Mucosa of descending colon (tissue), 3 donors: ENCODE measurements around the gene WDR38. TPM values are rescaled to one million over a fixed set of nuclear protein-coding genes. Genes with fewer than 3 reads are reported as not detected.

Experiments
- ATAC-seq: fragments of 200-7000 bp; cut with Tn5 transposase; one replicate; pipeline ENCODE4 v1.9.1; 2020; ENCODE audit warnings: mild to moderate bottlenecking, moderate library complexity
- DNase-seq, 3 donors: peaks; one replicate each; pipeline ENCODE4 v3.0.0-alpha.2; 2020
- H3K36me3 ChIP-seq: fragments of 200-600 bp; one replicate; pipeline ENCODE4 v1.8.0; 2021; ENCODE audit warnings: low read depth, mild to moderate bottlenecking
- H3K4me1 ChIP-seq: fragments of 200-600 bp; one replicate; pipeline ENCODE4 v1.8.0; 2021; ENCODE audit warnings: low read depth, mild to moderate bottlenecking
- H3K4me3 ChIP-seq: fragments of 200-600 bp; one replicate; pipeline ENCODE4 v1.8.0; 2021; ENCODE audit warnings: mild to moderate bottlenecking
- H3K9me3 ChIP-seq: fragments of 200-600 bp; one replicate; pipeline ENCODE4 v1.8.0; 2021; ENCODE audit warnings: mild to moderate bottlenecking
- intact Hi-C, 2 donors: fragments of 100-400 bp; cut with DNase I in 1 of 2; cut with micrococcal nuclease in 1 of 2; formaldehyde crosslinking; loops; one replicate each; pipeline versions ENCODE4 v1.11.0 to v1.11.1; 2022; cut with DNase I, micrococcal nuclease
- total RNA-seq, 3 donors: library from RNA; stranded (reverse); fragmentation: NEBNext Ultra II Directional in 2 of 3; extraction: Animal tissue kit (Norgen Biotek cat#: 25700) in 2 of 3; gene quantifications; one replicate each; pipeline versions ENCODE4 v1.2.1 to v1.2.4, GENCODE V29; 2021 to 2023
- TF ChIP-seq, protein P1 (sequence below): fragments of 200-600 bp; IDR thresholded peaks from one replicate; pipeline ENCODE4 v1.8.0; 2022; ENCODE audit warnings: antibody characterized with exemption, mild to moderate bottlenecking
- donor health status: DM: no; HTN: no; CAD: no; lungs with moderate emphysema.
- donor health status: DM: no; HTN: no; CAD: no.
- donor health status: DM: no; HTN: yes; CAD: no.

Gene WDR38
- total RNA-seq, 3 donors from 2014 or later, result not detected

DNA sequence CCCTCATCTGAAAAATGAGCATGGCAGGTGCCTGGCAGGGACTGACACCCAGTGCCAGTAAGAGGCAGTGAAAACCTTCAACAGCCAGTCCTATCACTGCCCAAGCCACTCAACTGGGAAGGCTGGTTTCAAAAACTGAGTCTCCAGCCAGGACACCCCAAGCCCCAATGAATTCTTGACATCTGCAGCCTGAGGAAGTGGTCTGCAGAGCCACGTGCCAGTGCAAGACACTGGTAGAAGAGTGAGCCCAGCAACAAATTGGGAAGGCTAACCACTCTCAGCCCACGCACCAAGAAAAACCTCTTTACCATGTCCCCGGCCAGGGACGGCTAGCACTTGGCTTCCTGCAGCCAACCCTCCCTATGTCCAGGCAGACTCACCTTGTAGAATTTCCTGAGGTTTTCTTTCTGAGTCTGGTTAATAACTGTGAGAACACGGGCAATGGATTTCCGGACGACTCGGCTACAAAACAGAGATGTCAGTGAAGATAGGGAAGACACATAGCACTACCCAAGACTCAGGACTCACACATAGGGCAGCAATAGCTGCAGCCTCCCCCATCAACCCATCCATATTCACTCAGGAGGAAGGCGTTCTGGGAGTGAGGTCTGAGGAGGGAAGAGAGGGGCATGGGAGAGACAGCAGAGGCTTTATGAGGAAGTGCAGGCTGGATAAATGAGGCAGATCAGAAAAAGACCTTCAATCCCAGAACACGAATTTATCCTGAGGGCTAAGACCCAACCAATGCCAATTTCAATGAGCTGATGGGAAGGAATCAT lies 6.7 kb downstream of the WDR38 start:
- intact Hi-C loops, result no loop called here
- no peak overlapping the region for H3K4me3 ChIP-seq
- DNase-seq, result peak in 1 of 3 donors; percentile 25
- H3K9me3 ChIP-seq, result no peaks in the 10 kb centered on the region
- TF ChIP-seq, protein P1, sequence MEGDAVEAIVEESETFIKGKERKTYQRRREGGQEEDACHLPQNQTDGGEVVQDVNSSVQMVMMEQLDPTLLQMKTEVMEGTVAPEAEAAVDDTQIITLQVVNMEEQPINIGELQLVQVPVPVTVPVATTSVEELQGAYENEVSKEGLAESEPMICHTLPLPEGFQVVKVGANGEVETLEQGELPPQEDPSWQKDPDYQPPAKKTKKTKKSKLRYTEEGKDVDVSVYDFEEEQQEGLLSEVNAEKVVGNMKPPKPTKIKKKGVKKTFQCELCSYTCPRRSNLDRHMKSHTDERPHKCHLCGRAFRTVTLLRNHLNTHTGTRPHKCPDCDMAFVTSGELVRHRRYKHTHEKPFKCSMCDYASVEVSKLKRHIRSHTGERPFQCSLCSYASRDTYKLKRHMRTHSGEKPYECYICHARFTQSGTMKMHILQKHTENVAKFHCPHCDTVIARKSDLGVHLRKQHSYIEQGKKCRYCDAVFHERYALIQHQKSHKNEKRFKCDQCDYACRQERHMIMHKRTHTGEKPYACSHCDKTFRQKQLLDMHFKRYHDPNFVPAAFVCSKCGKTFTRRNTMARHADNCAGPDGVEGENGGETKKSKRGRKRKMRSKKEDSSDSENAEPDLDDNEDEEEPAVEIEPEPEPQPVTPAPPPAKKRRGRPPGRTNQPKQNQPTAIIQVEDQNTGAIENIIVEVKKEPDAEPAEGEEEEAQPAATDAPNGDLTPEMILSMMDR, result no peak
- no peak for ATAC-seq
- H3K4me1 ChIP-seq, result peaks cover 16% of the 10 kb centered on the region
- peaks cover 21% of the 10 kb centered on the region for H3K36me3 ChIP-seq

DNA sequence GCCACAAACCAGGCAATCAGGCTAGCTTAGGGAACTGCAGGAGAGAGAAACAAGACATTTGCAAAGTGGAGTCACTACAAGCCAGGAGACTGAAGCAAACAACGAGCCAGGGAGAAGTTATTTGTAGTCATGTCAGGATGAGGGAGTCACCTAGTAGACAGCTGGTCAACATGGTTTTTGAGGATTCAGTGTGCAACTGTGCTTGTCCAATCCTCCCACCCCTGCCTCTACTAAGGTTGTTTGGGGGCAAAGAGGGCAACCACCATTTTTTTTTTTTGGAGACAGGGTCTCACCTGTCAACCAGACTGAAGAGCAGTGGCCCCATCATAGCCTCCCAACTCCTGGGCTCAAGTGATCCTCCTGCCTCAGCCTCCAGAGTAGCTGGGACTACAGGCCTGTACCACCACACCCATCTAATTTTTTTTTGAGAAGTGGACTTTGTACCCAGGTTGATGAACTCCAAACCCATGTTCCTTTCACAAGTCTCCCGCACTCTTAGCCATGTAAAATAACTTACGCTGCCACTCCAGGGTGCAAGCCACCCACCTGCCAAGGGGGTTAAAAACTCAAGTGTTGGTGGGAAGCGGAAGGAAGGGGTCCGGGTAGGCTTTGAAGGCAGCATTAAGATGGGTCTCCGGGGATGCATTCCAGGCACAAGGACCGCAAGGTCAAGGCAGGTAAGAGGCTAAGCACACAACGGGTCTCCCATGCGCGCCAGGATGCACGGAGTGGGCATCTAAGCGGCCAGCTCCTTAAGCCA lies 7.5 kb downstream of the WDR38 start:
- peak overlapping the region; percentile 77 for H3K4me3 ChIP-seq
- peaks cover 21% of the 10 kb centered on the region for H3K36me3 ChIP-seq
- TF ChIP-seq, protein P1, result no peak
- intact Hi-C loops, result no loop called here
- DNase-seq, result no peak
- no peaks in the 10 kb centered on the region for H3K9me3 ChIP-seq
- peaks cover 16% of the 10 kb centered on the region for H3K4me1 ChIP-seq
- ATAC-seq, result no peak

DNA sequence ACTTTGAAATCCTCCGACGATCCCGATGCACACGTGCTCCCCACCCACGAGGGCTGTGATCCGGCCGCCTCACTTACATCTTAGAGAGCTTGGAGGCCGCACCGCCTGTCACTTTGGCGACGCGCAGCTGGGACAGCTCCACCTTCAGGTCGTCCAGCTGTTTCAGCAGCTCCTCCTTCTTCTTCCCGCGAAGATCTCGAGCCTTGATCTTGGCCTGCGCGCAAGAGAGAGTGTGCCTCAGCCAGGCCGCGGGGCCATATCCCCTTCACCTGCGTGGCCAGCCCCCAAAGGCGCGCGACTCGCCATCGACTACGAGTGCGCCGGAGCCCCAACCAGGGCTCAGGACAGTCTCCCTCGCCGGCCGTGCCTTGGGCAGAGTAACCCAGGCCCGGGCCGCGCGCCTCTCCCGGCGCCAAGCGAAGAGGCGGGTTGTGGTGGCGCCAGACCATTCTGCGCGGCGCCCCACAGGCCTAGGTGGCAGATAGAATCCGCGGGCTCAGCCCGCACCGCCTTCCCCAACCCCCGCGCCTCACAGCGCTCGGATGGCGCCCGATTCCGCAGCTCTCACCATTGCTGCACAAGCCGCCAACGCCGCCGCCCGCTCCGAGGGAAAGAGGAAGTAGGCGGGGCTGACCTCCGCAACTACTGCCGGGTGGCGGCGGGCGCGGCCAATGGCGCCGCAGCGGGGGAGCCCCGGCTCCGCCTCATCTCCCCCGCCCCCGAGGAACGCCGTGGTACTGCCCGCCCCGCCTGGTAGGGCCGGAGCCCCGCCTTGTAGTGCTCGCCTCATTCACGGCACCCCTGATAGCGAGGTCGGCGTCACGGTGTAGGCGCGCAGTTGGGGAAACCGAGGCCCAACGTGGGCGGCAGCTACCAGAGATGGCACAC lies 8.3 kb downstream of the WDR38 start, which contains the start of the genes ARPC5L and RPL35:
TSS of gene ARPC5L (plus strand) at position 789 of the 888 bp plus-strand sequence. CDS start 7,161 bp downstream, outside the sequence.
TSS of gene RPL35 (minus strand) at position 616 of the 888 bp plus-strand sequence. CDS start at position 571, 45 bp downstream.
- peak; percentile 99 for ATAC-seq
- TF ChIP-seq, protein P1, result no peak
- Histone ChIP-seq H3K9me3 (no peaks in the 10 kb centered on the region), H3K4me3 (peak within 1 kb of the TSS; percentile 77), H3K36me3 (peaks cover 21% of the 10 kb centered on the region), H3K4me1 (peaks cover 16% of the 10 kb centered on the region)
- intact Hi-C loops, result no loop called here
- peak; percentile 96 to 97 (median 97) for DNase-seq

DNA sequence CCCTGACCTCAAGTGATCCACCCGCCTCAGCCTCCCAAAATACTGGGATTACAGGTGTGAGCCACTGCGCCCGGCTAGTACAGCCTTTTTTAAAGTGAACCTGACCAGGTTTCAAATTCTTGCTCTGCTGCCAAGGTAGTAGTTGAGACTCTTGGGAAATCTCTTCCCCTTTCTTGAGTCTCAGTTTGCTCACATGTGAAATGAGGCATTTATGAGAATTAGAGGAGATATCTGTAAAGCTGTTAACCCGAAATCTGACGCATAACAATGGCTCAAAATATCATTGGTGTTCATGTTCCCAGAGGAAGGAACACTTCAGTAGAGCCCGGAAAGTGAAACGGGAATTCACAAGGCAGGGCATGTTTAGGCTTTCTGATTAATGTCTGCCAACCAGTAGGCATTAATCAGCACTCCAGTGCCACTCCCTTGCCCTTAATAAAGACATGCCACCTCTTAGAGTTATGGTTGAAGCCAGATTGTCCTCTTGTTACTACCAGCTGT lies 10.2 kb downstream of the WDR38 start:
- ATAC-seq, result no peak
- TF ChIP-seq, protein P1, result no peak
- Histone ChIP-seq H3K4me1 (peaks cover 22% of the 10 kb centered on the region), H3K4me3 (no peak overlapping the region), H3K9me3 (no peaks in the 10 kb centered on the region), H3K36me3 (peaks cover 11% of the 10 kb centered on the region)
- DNase-seq, result no peak
- intact Hi-C loops, result no loop called here
